HFFc6 (cell line): ENCODE measurements around the gene TEX12. TPM values are rescaled to one million over a fixed set of nuclear protein-coding genes. Genes with fewer than 3 reads are reported as not detected.

Experiments
- DNase-seq: peaks from one replicate; pipeline ENCODE4 v3.0.0-alpha.2; 2018
- H3K27ac Mint-ChIP-seq: 2 replicates; pipeline ENCODE4 v1.8.0; 2020; ENCODE audit warnings: mild to moderate bottlenecking, mixed read lengths
- H3K27me3 Mint-ChIP-seq: 2 replicates; pipeline ENCODE4 v1.8.0; 2021; ENCODE audit warnings: mild to moderate bottlenecking, moderate library complexity, mixed read lengths; ENCODE audit not compliant: insufficient read depth
- H3K36me3 Mint-ChIP-seq: 2 replicates; pipeline ENCODE4 v1.8.0; 2021; ENCODE audit warnings: low read depth, mixed read lengths
- H3K4me1 Mint-ChIP-seq: 2 replicates; pipeline ENCODE4 v1.8.0; 2020; ENCODE audit warnings: low read depth, mixed read lengths
- H3K4me3 Mint-ChIP-seq: 2 replicates; pipeline ENCODE4 v1.8.0; 2020; ENCODE audit warnings: mild to moderate bottlenecking, moderate library complexity, mixed read lengths
- H3K9me3 Mint-ChIP-seq: 2 replicates; pipeline ENCODE4 v1.8.0; 2020; ENCODE audit warnings: mild to moderate bottlenecking, mixed read lengths
- CTCF ChIP-seq: fragments of 200-600 bp; sonication (generic); IDR thresholded peaks from 2 replicates; pipeline ENCODE4 v1.5.0; 2021; ENCODE audit warnings: antibody characterized with exemption, mild to moderate bottlenecking
- total RNA-seq, 6 experiments: library from RNA; stranded (reverse); fragmentation: NEBNext Ultra II Directional; extraction: Animal tissue kit (Norgen Biotek cat#: 25700); gene quantifications; 2 replicates in 1 of 6; 3 replicates in 5 of 6; pipeline ENCODE4 v1.2.3, GENCODE V29; 2021

TEX12 gene
- total RNA-seq, 6 experiments from 2014 or later: not detected

- Mint-ChIP-seq H3K4me1 (peaks cover 2% of the 10 kb centered on the region), H3K27ac (no peak overlapping the region), H3K4me3 (no peak overlapping the region), H3K36me3 (no peaks in the 10 kb centered on the region), H3K27me3 (no peaks in the 10 kb centered on the region), H3K9me3 (no peaks in the 10 kb centered on the region)
- no peak for DNase-seq
- TF ChIP-seq CTCF: no peak
These were observed 16.7 kb upstream of the TEX12 start for GRCh38 chr11:112150517-112150916.

- Mint-ChIP-seq H3K9me3 (no peaks in the 10 kb centered on the region), H3K27me3 (no peaks in the 10 kb centered on the region), H3K4me3 (no peak overlapping the region), H3K36me3 (no peaks in the 10 kb centered on the region), H3K4me1 (peaks cover 55% of the 10 kb centered on the region), H3K27ac (peak overlapping the region; percentile 43; the same call in 1 of the 2 replicates)
- TF ChIP-seq CTCF: no peak
- DNase-seq: no peak
These were observed 10.8 kb upstream of the TEX12 start for GRCh38 chr11:112156153-112156955.

- H3K4me3 Mint-ChIP-seq: peak overlapping the region; percentile 45
- H3K27ac Mint-ChIP-seq: peak overlapping the region; percentile 91
- no peaks in the 10 kb centered on the region for H3K9me3 Mint-ChIP-seq
These were observed 10.0 kb upstream of the TEX12 start for GRCh38 chr11:112156956-112157766.

GRCh38 chr11:112159098-112160065 lies 7.8 kb upstream of the TEX12 start:
- H3K4me1 Mint-ChIP-seq: peaks cover 82% of the 10 kb centered on the region
- H3K4me3 Mint-ChIP-seq: no peak overlapping the region
- TF ChIP-seq CTCF: no peak
- no peaks in the 10 kb centered on the region for H3K36me3 Mint-ChIP-seq
- no peak overlapping the region; the same call in 1 of the 2 replicates for H3K27ac Mint-ChIP-seq
- H3K27me3 Mint-ChIP-seq: no peaks in the 10 kb centered on the region
- DNase-seq: no peak
- H3K9me3 Mint-ChIP-seq: no peaks in the 10 kb centered on the region

More at GRCh38 chr11:112156956-112157766, 10.0 kb upstream of the TEX12 start:
- no peak for TF ChIP-seq CTCF
- Mint-ChIP-seq H3K36me3 (no peaks in the 10 kb centered on the region), H3K27me3 (no peaks in the 10 kb centered on the region), H3K4me1 (peaks cover 60% of the 10 kb centered on the region)
- peak; percentile 99 for DNase-seq
